HG02938 (cell line): Measurements from ENCODE around the gene CRX.
"Not testable (repeated sequence)": the region's sequence is repeated elsewhere in the genome, so short reads cannot be mapped to it uniquely, and the experiment has no call there.

Source experiments
- ATAC-seq: cut with Tn5 transposase; IDR thresholded peaks from one replicate; pipeline ENCODE4 v1.9.1; 2021; ENCODE audit warnings: mild to moderate bottlenecking, moderate library complexity; ENCODE audit not compliant: unreplicated experiment

Gene CRX

DNA sequence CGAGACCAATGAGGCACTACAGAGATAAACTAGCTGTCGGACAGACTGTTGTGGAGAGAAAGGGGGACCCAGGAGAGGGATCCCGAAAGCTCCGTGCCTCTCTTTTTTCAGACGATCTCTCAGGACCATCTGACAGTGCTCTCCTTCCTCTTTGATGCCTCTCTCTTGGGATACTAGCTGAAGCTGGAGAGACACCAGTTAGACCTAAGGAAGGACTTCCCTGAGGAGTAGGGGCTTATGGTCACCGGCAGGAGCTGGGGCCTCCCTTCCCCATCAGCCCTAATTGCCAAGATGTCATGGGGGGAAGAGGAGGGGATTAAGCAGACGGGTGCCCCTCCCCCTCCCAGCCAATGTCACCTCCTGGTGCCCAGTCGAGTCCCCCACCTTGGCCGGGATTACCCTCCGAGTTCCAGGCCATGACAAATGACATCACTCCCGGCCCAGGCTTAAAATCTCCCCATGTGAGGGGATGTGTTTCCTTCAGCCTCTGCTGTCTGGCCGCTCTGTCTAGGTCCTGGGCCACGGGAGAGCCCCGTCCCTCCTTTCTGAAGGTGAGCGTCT, at the start of gene CRX:
Gene CRX (plus strand): TSS at position 478 of the 561 bp plus-strand sequence. CDS start 12,507 bp downstream, outside the sequence.
- no peak for ATAC-seq

DNA sequence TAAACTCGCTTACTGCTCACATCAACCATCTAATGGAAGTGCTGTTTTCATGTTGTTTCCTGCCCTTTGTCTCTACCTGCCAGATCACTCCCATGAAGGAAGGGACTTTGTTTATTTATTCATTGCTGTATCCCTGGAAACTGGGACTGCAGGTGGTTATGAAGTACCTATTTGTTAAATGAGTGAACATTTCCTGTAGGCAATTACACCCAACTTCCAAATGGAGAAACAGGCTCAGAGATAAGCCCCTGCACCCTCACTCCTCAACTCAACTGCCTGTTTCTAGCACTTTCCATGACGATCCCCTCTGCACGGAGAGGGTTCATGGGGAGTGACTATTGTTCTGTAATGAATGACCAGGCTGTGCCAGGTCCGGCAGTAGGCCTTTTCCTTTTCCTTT, 45.2 kb upstream of the CRX start:
- ATAC-seq: no peak

DNA sequence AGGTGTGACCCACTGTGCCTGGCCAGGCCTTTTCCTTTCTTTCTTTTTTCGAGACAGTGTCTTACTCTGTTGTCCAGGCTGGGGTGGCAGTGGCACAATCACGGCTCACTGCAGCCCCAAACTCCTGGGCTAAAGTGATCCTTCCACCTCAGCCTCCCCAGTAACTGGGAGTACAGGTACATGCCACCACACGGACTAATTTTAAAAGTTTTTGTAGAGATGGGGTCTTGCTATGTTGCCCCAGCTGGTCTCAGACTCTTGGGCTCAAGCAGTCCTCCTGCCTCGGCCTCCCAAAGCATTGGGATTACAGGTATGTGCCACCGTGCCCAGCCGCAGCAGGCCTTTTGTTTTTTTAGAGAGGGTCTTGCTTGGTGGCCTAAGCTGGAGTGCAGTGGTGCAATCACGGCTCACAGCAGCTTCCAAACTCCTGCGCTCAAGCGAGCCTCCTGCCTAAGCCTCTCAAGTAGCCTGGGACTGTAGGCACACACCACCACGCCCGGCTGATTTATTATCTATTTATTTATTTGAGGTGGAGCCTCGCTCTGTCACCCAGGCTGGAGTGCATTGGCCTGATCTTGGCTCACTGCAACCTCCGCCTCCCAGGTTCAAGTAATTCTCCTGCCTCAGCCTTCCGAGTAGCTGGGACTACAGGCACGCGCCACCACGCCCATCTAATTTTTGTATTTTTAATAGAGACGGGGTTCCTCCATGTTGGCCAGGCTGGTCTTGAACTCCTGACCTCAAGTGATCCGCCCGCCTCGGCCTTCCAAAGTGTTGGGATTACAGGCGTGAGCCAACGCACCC, 44.3 kb upstream of the CRX start:
- ATAC-seq: not testable (repeated sequence)

DNA sequence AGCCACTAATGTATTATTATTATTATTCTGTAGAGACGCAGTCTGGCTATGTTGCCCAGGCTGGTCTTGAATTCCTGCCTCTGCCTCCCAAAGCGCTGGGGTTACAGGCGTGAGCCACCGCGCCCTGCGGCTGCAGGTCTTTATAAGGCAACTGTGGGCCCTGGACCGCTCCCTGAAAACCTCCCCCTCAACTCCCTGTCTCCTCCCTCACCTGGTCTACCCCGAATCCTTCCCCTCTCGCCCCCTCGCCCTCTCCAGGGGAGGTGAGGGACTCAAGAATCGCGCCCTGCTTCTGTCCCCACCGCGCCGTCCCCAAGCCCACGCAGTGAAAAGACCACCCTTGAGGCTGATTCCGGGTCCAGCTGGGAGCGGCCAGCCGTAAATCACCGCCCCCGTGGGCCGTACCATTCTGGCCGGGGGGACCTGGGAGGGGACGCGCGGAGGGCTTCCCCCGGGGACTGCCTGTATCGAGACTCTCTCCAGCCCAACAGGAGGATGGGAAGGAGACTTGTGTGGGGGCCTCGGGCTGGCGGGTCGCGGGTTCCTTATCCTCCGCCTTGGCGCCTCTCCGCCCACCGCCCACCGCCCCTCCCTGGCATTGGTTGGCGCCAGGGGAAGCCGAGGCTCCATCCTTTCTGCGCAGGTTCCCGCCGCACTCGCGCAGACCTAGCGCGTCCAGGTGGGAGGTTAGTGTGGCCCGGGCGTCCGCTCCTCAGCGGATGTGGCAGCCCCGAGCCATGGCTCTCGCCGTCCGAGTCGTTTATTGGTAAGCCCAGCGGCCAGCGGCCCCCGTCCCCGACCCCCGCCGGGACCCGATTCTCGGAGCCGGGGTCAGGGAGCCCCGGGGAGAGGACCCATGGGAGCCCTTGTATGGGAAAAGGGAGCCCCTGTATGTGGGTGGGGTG, 43.4 kb upstream of the CRX start, which contains the start of gene SELENOW:
Gene SELENOW (plus strand): TSS at position 655 of the 905 bp plus-strand sequence. CDS start 83 bp downstream, at position 738.
- no peak for ATAC-seq

DNA sequence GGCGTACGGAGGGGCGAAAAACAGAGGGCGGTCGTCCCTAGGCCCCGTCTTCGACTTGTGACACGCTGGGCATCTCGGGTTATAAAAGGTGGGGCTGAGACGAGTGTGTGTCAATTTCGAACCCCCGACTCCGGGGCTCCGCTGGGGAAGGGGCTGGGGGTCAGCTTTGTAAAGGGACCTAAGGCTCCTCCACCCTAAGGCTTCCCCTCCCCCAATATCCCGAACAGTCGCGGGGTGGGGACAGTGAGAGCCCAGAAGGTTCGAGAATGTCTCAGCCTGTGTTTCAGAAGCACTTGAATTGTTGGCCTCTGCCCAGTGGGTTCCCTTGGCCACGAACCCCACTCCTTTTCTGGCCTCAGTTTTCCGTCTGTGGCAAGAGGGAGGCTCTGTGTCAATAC, 42.8 kb upstream of the CRX start:
- ATAC-seq: no peak

DNA sequence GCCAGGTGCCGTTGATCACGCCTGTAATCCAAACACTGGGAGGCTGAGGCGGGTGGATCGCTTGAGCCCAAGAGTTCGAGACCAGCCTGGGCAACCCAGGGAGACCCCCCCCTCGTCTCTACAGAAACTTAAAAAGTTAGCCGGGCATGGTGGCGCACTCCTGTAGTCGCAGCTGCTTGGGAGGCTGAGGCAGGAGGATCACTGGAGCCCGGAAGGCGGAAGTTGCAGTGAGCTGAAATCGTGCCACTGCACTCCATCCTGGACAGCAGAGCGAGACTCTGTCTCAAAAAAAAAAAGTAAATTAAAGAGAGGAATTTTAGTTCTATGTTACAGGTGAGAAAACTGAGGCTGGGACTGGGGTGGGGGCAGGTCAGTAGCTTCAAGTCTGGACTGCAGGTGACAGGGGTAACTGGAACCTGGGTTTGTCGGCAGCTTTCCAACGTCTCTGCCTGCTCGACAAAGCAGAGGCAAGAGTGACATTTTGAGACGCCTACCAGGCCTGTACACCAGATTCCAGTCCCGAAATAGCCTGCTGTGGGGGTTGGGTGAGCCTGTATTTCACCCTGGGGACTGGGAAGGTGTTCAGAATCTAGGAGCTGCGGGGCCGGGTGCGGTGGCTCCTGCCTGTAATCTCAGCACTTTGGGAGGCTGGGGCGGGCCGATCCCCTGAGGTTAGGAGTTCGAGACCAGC, 42.1 kb upstream of the CRX start:
- ATAC-seq: no peak

DNA sequence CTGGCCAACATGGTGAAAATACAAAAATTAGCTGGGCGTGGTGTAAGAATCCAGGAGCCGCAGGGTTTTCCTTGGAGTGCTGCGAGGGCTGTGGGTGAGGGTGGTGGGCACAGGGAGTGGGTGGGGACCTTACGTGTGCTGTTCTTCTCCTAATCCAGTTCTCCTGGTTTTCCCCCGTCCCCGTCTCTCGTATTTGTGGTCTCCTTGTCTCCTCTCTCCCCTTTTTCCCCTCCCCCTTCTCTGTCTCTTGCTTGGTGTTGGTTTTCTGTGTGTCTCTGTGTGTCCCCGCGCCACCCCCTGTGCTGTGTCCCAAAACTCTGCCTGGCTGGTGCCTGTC, 41.6 kb upstream of the CRX start:
- ATAC-seq: no peak

DNA sequence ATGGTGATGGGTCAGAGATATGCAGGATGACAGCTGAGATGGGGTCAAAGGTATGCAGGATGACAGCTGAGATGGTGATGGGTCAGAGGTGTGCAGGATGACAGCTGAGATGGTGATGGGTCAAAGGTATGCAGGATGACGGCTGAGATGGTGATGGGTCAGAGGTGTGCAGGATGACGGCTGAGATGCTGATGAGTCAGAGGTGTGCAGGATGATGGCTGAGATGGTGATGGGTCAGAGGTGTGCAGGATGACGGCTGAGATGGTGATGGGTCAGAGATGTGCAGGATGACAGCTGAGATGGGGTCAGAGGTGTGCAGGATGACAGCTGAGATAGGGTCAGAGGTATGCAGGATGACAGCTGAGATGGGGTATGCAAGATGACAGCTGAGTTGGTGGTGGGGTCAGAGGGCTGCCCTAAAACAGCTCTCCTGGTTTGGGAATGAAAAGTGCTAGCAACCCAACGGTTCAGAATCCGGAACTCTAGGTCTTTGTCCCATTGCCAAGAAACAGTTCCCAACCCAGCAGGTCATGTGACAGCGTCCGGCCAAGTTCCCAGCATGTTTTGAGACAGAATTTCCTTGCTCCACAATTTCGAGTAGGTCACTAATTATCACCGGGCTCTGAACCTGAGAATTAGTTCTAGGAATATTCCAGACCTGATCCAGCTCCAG, 40.0 kb upstream of the CRX start:
- ATAC-seq: no peak

DNA sequence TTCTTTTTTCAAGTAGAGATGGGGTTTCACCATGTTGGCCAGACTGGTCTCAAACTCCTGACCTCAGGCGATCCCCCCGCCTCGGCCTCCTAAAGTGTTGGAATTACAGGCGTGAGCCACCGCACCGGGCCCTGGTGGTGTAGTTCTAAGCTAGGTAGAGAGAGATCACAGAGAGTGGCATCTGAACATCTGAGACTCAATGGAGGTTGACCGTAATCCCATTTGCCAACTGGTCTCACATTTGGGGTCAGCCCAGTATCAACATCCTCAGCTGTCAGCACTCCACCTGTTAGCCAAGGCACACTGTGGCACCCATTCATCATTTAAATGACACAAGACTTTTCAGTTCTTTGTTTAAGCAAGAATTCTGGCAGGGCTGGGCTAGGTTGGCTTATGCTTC, 35.2 kb upstream of the CRX start:
- no peak for ATAC-seq

DNA sequence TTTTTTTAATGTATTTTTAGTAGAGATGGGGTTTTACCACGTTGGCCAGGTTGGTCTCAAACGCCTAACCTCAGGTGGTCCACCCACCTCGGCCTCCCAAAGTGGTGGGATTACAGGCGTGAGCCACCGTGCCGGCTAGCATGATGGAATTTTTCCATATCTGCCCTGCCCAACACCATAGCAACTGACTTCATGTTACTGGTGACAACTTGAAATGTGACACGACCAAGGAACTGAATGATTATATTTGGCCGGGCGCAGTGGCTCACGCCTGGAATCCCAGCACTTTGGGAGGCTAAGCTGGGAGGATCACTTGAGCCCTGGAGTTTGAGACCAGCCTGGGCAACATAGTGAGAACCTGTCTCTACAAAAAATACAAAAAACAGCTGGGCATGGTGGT, 34.4 kb upstream of the CRX start:
- not testable (repeated sequence) for ATAC-seq

DNA sequence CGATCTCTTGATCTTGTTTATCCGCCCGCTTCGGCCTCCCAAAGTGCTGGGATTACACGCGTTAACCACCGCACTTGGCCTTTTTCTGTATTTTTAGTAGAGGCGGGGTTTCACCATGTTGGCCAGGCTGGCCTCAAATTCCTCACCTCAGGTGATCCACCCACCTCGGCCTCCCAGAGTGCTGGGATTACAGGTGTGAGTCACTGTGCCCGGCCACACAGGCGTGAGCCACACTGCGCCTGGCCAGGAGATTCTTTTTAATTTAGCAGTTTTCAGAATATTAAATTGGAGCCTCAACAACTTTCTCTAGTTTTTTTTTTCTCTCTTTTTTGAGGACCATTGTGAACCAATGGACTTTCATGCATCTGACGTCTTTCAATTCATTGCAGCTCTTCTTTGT, 31.9 kb upstream of the CRX start:
- ATAC-seq: not testable (repeated sequence)

DNA sequence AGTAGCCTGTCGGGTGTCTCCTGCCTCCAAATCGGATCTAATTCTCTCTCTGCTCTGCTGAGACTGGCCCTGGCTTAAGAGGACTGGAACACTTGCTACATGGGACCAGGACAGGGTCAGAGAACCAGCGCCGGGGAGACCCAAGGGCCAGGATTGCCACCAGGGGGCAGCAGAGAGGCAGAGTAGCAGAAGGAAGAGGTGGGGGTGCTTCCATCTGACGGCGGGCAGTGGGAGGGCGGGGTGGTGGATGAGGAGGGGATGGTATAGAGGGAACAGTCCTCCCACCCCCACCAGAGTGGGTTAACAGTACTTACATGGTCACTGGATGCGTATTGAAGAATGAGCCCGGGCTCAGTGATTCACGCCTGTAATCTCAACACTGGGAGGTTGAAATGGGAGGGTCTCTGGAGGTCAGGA, 31.3 kb upstream of the CRX start:
- no peak for ATAC-seq

DNA sequence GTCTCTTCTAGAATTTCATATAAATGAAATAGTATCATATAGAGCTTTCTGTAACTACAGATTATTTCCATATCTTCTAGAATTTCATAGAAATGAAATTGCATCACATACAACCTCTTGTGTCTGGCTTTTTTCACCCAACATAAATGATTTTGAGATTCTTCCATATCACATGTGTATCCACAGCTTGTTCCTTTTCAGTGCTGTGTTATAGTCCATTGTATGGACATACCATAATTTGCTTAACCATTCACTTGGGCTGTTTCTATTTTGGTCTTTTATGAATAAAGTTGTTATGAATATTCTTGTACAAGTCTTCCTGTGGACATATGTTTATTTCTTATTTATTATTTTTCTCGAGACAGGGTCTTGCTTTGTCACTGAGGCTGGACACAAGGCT, 29.1 kb upstream of the CRX start:
- ATAC-seq: no peak

DNA sequence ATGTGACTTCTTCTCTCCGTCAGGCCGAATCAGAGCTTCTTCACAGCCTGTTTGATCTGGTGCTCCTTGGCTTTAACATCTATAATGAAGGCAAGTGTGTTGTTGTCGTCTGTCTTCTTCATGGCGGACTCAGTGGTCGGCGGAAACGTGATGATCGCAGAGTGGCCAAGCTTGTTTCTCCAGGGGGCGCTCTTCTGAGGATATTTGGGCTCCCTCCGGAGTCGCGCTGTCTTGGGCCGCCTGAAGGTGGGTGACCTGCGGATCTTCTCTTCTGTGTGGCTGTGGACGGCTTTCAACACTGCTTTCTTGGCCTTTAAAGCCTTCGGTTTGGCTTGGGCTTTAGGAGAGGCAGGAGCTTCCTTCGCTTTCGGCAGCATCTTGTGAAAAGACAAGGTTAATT, 27.2 kb upstream of the CRX start:
- no peak for ATAC-seq

DNA sequence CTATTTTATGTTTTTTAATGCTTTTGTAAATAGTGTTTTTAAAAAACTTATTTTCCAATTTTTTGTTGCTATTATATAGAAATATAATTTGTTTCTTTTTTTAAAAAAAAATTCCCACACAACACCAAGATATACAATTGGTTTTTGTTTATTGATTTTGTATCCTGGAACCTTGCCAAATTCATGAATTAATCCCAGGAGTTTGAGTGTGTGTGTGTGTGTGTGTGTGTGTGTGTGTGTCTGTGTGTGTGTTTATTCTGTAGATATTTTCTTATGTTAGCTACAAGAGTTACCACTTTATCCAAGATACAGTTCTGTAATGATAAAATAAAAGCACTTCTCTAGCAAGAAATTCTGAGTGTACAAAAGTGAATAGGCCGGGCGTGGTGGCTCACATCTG, 25.0 kb upstream of the CRX start:
- ATAC-seq: no peak

DNA sequence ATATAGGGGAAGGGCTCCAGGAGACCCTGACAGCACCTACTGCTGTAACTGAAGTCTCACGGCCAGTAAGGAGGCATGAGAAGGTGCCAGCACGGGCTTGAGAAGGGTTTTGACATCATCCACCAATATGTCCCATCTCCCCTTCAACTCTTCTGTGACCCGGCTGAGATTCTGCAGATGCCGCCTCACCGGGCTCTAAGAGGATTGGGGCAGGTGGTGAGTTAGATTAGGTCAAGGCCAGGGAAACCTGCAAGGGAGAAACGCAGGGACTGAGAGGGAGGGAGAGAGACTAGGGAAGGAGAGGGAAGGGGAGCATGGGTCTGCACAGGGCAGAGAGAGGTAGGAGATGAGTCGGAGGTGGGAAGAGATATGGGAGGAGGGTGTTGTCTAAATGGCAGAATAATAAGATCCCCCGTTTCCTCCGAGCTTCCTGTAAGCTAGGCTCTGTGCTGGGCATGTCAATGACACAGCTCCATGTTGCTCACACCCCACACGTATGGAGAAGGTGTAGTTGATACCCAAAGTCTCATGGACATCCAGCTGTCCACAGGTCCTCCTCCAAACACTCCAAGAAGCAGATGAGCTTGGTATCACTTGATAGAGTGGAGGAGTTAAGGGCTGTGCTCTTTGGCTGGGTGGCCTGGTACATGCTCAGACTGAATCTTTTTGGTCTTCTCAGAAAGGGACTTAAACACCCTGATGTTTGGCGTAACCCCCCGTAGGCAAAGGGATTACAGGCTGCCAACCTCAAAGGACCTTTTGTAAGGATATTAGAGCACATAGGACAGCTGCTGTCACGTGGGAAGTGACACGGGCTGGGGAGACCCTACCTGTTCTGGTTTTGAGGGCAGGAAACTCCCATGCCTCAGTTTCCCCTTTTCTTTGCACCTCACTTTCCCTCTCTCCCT, 23.5 kb upstream of the CRX start:
- no peak for ATAC-seq

DNA sequence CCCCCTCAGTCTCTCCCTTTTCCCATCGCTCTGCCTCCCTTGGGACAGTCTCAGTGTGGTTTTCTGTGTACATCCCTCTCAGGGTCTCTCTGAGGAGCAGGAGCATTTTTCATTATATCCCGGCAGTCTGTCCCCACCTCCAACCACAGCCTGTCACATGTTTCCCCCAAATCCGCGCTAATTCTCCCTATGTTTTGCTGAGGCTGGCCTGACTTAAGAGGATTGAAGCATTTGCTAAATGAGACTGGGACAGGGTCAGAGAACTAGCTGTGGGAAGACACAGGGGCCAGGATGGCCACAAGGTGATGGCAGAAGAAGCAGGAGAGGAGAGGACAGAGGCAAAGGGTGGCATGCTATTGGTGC, 22.9 kb upstream of the CRX start:
- no peak for ATAC-seq

DNA sequence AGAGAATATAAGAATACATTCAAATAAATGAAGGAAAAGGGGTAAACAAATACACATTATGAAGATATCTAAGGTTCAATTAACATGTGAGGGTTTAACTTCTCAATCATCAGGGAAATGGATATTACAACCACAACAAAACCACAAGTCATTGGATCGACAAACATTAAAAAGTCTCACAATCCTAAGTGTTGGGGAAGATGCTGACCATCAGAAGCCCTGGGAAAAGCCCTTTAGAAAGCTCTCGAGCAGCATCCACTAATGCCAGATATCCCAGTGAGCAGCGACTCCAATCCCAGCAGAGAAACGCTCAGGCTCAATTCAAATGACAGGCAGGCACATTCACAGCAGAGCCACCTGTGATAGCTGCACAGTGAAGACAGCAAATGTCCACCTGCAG, 20.5 kb upstream of the CRX start:
- ATAC-seq: no peak

DNA sequence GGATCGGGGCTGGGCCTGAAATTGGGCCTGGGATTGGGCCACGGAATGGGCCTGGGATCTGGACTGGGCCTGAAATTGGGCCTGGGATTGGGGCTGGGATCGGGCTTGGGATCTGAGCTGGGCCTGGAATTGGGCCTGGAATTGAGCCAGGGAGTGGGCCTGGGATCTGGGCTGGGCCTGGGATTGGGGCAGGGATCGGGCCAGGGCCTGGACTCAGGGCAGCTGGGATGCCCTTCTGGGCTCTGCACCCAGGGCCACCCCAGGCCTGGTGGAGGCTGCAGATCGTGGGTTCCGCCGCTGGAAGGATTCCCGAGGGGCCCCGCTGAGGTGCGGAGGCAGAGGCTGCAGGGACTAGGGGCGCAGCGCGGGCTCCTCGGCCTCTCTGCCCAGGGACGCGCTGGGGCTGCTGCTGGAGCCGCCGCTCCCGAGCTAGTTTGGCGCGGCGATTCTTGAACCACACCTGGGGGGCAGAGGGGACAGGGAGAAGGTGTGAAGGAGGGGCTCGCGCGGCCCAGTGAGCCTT, 19.2 kb upstream of the CRX start:
- no peak for ATAC-seq
